ENCODE data around the gene LRMDA.

- no peak for TF ChIP-seq TAF1 (IDR thresholded peaks at IDR 0.05; ENCODE audit: low read depth, low read length)
- no peak for TF ChIP-seq SP1 (IDR thresholded peaks at IDR 0.05; ENCODE audit: low read depth, low read length)
- no peak for TF ChIP-seq NRF1 (IDR thresholded peaks at IDR 0.05; ENCODE audit: low read depth, low read length)
- no peak for TF ChIP-seq SUZ12 (IDR thresholded peaks at IDR 0.05; ENCODE audit: low read length)
- no peak for TF ChIP-seq CHD2 (IDR thresholded peaks at IDR 0.05; ENCODE audit: low read length)
- TF ChIP-seq CTCF (IDR thresholded peaks at IDR 0.05; ENCODE audit: control extremely low read depth in 1 of 3, insufficient read depth in 1 of 3, low read depth in 1 of 3, low read length in 3 of 3) = no peak
- no peak for TF ChIP-seq POLR2A (IDR thresholded peaks at IDR 0.05; ENCODE audit: control extremely low read depth in 1 of 2, low read depth in 2 of 2, low read length in 2 of 2)
Observed at GRCh38 chr10:75544993-75545706, 113.7 kb downstream of the LRMDA start.
